Chondrocyte (in vitro differentiated cells): Measurements from ENCODE around the gene RPAP3. TPM values are rescaled to one million over a fixed set of nuclear protein-coding genes. Genes with fewer than 3 reads are reported as not detected.

ENCODE experiments used
- DNase-seq: peaks from one replicate; pipeline ENCODE4 v3.0.0; 2021; ENCODE audit warnings: mixed read lengths, low spot score
- H3K27ac Mint-ChIP-seq: one replicate; pipeline ENCODE4 v1.8.0; 2021; ENCODE audit warnings: mild to moderate bottlenecking, moderate library complexity, mixed read lengths; ENCODE audit not compliant: unreplicated experiment
- H3K27me3 Mint-ChIP-seq: 2 replicates; pipeline ENCODE4 v1.8.0; 2021; ENCODE audit warnings: low read depth, mixed read lengths
- H3K36me3 Mint-ChIP-seq: 2 replicates; pipeline ENCODE4 v1.8.0; 2021; ENCODE audit warnings: low read depth, mixed read lengths
- H3K4me1 Mint-ChIP-seq: 2 replicates; pipeline ENCODE4 v1.8.0; 2021; ENCODE audit warnings: low read depth, mild to moderate bottlenecking, mixed read lengths
- H3K4me3 Mint-ChIP-seq: one replicate; pipeline ENCODE4 v1.8.0; 2021; ENCODE audit warnings: mild to moderate bottlenecking, moderate library complexity, mixed read lengths; ENCODE audit not compliant: unreplicated experiment
- H3K9me3 Mint-ChIP-seq: 2 replicates; pipeline ENCODE4 v1.8.0; 2021; ENCODE audit warnings: low read depth, mixed read lengths
- total RNA-seq: library from RNA; stranded (reverse); gene quantifications from 3 replicates; pipeline ENCODE4 v1.2.1, GENCODE V29; 2021
- TF ChIP-seq, protein P1 (sequence below): fragments of 200-600 bp; sonication (generic); IDR thresholded peaks from 2 replicates; pipeline ENCODE4 v1.5.0; 2021; ENCODE audit warnings: antibody characterized with exemption, mild to moderate bottlenecking, moderate library complexity

Gene RPAP3
- total RNA-seq, 1 donor from 2014 or later: 26.1 TPM

DNA sequence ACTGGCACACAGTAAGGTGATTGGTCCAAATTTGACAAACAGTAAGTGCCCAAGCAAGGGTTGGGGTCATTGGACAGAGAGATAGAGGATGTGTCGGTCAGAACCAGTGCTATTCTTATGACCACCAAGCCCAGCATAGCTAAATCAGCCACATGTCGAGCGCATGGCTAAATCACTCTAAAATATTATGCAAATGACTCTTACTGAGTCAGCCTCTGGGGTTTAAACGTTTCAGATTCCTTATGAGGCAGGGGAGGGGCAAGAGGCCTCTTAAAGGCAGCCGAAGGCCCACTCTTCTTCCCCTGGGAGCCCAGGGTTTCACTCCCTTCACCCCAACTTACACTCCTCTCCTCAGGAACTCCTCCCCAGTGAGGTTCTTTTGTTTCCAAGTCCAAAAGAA is 20.1 kb upstream of the RPAP3 start:
- Mint-ChIP-seq H3K4me1 (peaks cover 19% of the 10 kb centered on the region), H3K27ac (no peak overlapping the region), H3K4me3 (no peak overlapping the region), H3K9me3 (no peaks in the 10 kb centered on the region), H3K36me3 (peaks cover 3% of the 10 kb centered on the region), H3K27me3 (peaks cover 4% of the 10 kb centered on the region)
- DNase-seq: no peak
- TF ChIP-seq, protein P1, sequence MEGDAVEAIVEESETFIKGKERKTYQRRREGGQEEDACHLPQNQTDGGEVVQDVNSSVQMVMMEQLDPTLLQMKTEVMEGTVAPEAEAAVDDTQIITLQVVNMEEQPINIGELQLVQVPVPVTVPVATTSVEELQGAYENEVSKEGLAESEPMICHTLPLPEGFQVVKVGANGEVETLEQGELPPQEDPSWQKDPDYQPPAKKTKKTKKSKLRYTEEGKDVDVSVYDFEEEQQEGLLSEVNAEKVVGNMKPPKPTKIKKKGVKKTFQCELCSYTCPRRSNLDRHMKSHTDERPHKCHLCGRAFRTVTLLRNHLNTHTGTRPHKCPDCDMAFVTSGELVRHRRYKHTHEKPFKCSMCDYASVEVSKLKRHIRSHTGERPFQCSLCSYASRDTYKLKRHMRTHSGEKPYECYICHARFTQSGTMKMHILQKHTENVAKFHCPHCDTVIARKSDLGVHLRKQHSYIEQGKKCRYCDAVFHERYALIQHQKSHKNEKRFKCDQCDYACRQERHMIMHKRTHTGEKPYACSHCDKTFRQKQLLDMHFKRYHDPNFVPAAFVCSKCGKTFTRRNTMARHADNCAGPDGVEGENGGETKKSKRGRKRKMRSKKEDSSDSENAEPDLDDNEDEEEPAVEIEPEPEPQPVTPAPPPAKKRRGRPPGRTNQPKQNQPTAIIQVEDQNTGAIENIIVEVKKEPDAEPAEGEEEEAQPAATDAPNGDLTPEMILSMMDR: no peak

DNA sequence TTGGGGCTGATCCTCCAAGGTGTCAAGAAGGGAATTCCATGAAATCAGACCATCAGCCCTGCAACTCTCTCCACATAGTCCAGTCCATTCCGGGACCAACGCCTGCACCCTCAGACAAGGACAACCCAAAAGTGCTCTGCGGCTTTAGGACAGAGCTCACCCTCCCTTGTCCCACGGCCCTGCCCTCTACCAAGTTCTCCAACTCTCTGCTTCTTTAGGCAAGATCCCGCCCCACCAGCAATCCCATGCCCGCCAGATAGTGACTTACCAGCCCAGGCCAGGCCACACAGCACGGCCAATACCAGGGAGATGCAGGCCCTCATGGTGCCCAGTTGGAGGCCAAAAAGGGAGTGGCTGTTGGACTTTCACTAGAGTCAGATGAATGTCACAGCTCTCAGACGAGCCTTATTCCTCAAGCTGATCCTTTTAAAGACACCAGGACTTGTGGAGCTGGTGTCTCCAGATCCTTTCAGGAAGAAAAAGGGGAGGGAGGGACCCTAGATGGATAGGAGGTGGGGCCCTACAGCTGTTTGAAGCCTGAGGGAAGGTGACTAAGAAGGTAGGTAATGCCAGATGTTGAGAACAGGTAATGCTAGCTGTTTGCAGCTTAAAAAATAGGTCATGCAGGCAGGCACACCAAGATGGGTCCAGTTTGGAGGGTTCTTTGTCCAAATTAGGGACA is 19.4 kb upstream of the RPAP3 start, which contains the start of gene ENDOU:
TSS of gene ENDOU (minus strand) at position 400 of the 682 bp plus-strand sequence. CDS start at position 323, 77 bp downstream.
- Mint-ChIP-seq H3K27ac (no peak within 1 kb of the TSS), H3K36me3 (peaks cover 3% of the 10 kb centered on the region), H3K9me3 (no peaks in the 10 kb centered on the region), H3K4me1 (peaks cover 13% of the 10 kb centered on the region), H3K4me3 (no peak within 1 kb of the TSS), H3K27me3 (peaks cover 4% of the 10 kb centered on the region)
- TF ChIP-seq, protein P1: no peak
- DNase-seq: no peak

DNA sequence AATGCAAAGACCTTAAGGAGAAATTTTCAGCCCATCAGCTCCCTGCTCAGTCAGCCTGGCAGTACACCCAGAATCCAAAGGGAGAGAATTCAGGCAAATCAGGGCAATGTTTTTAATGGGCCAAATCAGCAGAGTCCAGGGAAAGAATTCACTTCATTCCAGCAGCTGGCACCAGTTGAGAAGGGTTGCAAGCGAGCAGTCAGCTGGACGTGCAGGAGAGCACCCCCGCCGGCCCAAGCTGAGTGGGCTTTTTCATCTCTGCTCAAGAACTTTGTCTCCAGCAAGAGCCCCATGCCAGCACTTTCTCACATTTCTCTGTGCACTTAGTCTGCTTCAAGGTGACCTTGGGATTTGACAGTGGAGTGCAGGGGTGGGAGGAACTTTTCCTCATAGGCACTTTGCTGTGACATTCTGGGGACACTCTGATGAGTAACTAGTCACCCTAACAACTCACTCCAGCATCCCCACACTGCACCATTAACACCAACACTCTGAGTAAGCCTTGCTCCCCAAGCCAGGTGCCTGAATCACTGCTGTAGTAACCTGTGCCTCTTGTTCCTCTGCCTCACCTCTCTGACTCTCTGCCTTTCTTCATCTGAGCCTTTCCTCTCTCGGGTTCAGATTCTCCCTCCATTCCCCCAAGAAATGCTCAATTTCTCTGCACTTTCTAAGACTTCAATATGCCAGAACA is 17.3 kb upstream of the RPAP3 start:
- no peak overlapping the region for H3K4me3 Mint-ChIP-seq
- H3K4me1 Mint-ChIP-seq: peaks cover 4% of the 10 kb centered on the region
- no peak for DNase-seq
- no peak overlapping the region for H3K27ac Mint-ChIP-seq
- H3K36me3 Mint-ChIP-seq: peaks cover 3% of the 10 kb centered on the region
- TF ChIP-seq, protein P1: no peak
- H3K27me3 Mint-ChIP-seq: peaks cover 4% of the 10 kb centered on the region
- H3K9me3 Mint-ChIP-seq: no peaks in the 10 kb centered on the region

DNA sequence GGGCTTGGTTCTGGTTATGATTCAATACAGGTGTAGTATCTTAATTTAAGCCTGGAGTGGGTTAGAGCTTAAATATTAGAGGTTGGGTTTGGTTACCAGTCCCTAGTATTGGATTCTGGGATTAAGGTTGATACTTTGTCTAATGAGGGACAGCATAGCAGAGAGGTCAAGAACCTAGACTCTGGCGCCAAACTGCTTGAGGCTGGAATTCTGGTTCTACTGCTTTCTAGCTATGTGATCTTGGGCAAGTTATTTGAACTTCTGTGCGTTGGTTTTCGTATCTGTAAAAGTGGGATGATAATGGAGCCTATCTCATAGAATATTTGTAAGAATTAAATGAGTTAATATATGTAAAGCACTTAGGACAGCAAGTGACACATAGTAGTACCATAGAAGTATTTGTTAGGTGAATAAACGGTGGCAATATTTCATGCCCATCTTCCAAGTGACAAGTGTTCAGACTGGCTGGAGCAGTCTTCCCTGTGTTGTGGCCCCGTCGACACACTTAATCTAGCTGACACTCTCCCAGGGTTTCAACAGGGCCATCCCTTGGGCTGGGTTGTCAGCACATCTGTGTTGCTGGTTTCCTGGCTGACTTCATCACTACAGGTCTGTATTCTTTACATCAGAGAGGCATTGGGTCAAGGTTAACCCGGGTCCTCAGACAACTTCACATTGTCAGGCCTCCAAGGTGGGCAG is 16.5 kb upstream of the RPAP3 start:
- H3K36me3 Mint-ChIP-seq: peaks cover 3% of the 10 kb centered on the region
- no peak overlapping the region for H3K27ac Mint-ChIP-seq
- peaks cover 12% of the 10 kb centered on the region for H3K4me1 Mint-ChIP-seq
- TF ChIP-seq, protein P1: no peak
- peaks cover 4% of the 10 kb centered on the region for H3K27me3 Mint-ChIP-seq
- no peak for DNase-seq
- H3K4me3 Mint-ChIP-seq: no peak overlapping the region
- H3K9me3 Mint-ChIP-seq: no peaks in the 10 kb centered on the region

DNA sequence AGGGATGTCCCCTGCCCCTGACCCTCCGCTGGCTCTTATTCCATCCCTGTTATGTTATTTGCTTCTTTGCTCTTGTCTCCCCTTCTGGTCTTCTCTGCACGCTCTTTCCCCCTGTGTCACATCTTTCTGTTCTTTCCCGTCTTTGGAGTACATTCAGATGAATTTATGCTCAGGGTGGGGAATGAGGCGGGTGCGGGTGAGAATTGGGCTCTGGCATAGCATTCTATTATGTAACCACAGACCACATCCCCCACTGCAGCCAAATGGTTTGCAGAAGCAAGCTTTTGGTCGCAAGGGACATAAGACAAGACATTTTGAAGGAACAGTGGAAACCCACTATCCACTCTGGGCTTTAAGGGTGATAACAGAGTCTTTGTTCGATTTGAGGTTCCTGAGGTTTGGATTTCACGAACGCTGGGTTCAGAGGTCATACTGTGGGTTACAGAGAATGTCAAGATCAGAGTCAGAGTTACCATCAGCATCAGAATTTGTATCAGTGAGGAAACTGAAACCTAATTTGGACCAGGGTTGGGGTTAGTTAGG is 15.7 kb upstream of the RPAP3 start:
- no peak overlapping the region for H3K27ac Mint-ChIP-seq
- TF ChIP-seq, protein P1: no peak
- peaks cover 3% of the 10 kb centered on the region for H3K36me3 Mint-ChIP-seq
- H3K27me3 Mint-ChIP-seq: peaks cover 4% of the 10 kb centered on the region
- no peak for DNase-seq
- H3K9me3 Mint-ChIP-seq: no peaks in the 10 kb centered on the region
- no peak overlapping the region for H3K4me3 Mint-ChIP-seq
- peaks cover 15% of the 10 kb centered on the region for H3K4me1 Mint-ChIP-seq
